SU-DHL-6 (cell line): ENCODE results near the gene MCEE.
A peak's percentile ranks its signal among the peaks of the same experiment; 100 is the strongest.
"Not testable (repeated sequence)": the region's sequence is repeated elsewhere in the genome, so short reads cannot be mapped to it uniquely, and the experiment has no call there.

Experiments used
- H2AFZ ChIP-seq: fragments of 200-600 bp; sonication (generic); 2 replicates; pipeline ENCODE4 v1.6.1; 2014; ENCODE audit warnings: low read depth, mild to moderate bottlenecking, moderate library complexity, mixed read lengths, antibody characterized with exemption, low read length; ENCODE audit not compliant: severe bottlenecking
- H3F3A ChIP-seq: fragments of 200-600 bp; shearing (Covaris generic); 2 replicates; pipeline ENCODE4 v1.6.0; 2016; ENCODE audit warnings: antibody characterized with exemption, mild to moderate bottlenecking; ENCODE audit not compliant: insufficient read depth
- H3K27ac ChIP-seq: fragments of 200-600 bp; sonication (generic); 2 replicates; pipeline ENCODE4 v1.5.1; 2016; ENCODE audit warnings: low read depth, mild to moderate bottlenecking, low read length, moderate library complexity, mixed read lengths
- H3K27me3 ChIP-seq: fragments of 200-600 bp; sonication (generic), shearing (Covaris generic); 2 replicates; pipeline ENCODE4 v1.6.0; 2014; ENCODE audit warnings: mild to moderate bottlenecking, low read length
- H3K36me3 ChIP-seq: fragments of 200-600 bp; sonication (generic); 2 replicates; pipeline ENCODE4 v1.6.1; 2014; ENCODE audit warnings: mild to moderate bottlenecking, low read length, mixed read lengths
- H3K4me2 ChIP-seq: fragments of 300-600, 200-600 bp; shearing (Covaris generic), sonication (generic); 2 replicates; pipeline ENCODE4 v1.6.0; 2014; ENCODE audit warnings: low read length, low read depth, mild to moderate bottlenecking; ENCODE audit not compliant: poor library complexity, severe bottlenecking
- H3K4me3 ChIP-seq: fragments of 200-600 bp; sonication (generic); 2 replicates; pipeline ENCODE4 v1.5.1; 2014; ENCODE audit warnings: antibody characterized with exemption, low read length, mild to moderate bottlenecking, mixed read lengths; ENCODE audit not compliant: insufficient read depth, poor library complexity, severe bottlenecking
- H3K79me2 ChIP-seq: fragments of 200-600 bp; sonication (generic); 2 replicates; pipeline ENCODE4 v1.6.1; 2014; ENCODE audit warnings: mild to moderate bottlenecking, low read length, moderate library complexity; ENCODE audit not compliant: insufficient read depth
- H3K9ac ChIP-seq: fragments of 200-600 bp; sonication (generic); 2 replicates; pipeline ENCODE4 v1.7.0; 2014; ENCODE audit warnings: mild to moderate bottlenecking, low read length
- H3K9me2 ChIP-seq: fragments of 200-600 bp; sonication (generic); replicated peaks from 2 replicates; pipeline ENCODE4 v1.6.1; 2014; ENCODE audit warnings: low read length; ENCODE audit not compliant: insufficient read depth
- H3K9me3 ChIP-seq: fragments of 200-600 bp; sonication (generic); 2 replicates; pipeline ENCODE4 v1.6.1; 2014; ENCODE audit warnings: low read length, mixed read lengths; ENCODE audit not compliant: insufficient read depth
- H4K20me1 ChIP-seq: fragments of 200-600 bp; sonication (generic); 2 replicates; pipeline ENCODE4 v1.6.1; 2014; ENCODE audit warnings: low read depth, mild to moderate bottlenecking, antibody characterized with exemption, low read length, moderate library complexity, mixed read lengths
- EZH2phosphoT487 ChIP-seq: fragments of 200-600 bp; sonication (generic), shearing (Covaris generic); conservative IDR thresholded peaks from 2 replicates; pipeline ENCODE4 v1.6.1; 2018; ENCODE audit warnings: mild to moderate bottlenecking, antibody characterized with exemption, low read length, moderate library complexity, mixed read lengths
- TF ChIP-seq, protein P1 (sequence below): fragments of 200-600 bp; sonication (generic); IDR thresholded peaks from one replicate; pipeline ENCODE4 v1.5.1; 2017; ENCODE audit warnings: antibody characterized with exemption, mild to moderate bottlenecking, low read length, moderate library complexity; ENCODE audit not compliant: insufficient read depth, poor library complexity, severe bottlenecking

The MCEE gene

GRCh38 chr2:71133603-71134002, 3.6 kb upstream of the MCEE start:
- H3K79me2 ChIP-seq, result peaks cover 39% of the 10 kb centered on the region

GRCh38 chr2:71131387-71132166, 1.5 kb upstream of the MCEE start:
- not testable (repeated sequence) for H3K9me3 ChIP-seq, H3K9me2 ChIP-seq, H3F3A ChIP-seq, H2AFZ ChIP-seq, H3K27me3 ChIP-seq, H4K20me1 ChIP-seq, H3K27ac ChIP-seq
- Histone ChIP-seq H3K9ac (peak overlapping the region; percentile 84), H3K4me2 (peak overlapping the region; percentile 91), H3K79me2 (peaks cover 52% of the 10 kb centered on the region), H3K4me3 (peak overlapping the region; percentile 83), H3K36me3 (peaks cover 28% of the 10 kb centered on the region)

More at GRCh38 chr2:71133603-71134002, 3.6 kb upstream of the MCEE start:
- H3K9me3 ChIP-seq, result no peaks in the 10 kb centered on the region
- no peaks in the 10 kb centered on the region for H3K9me2 ChIP-seq
- no peak overlapping the region for H3K9ac ChIP-seq
- H2AFZ ChIP-seq, result no peak overlapping the region
- no peak overlapping the region for H3K4me3 ChIP-seq
- peaks cover 30% of the 10 kb centered on the region for H3K36me3 ChIP-seq
- TF ChIP-seq EZH2phosphoT487, result no peak
- TF ChIP-seq, protein P1, sequence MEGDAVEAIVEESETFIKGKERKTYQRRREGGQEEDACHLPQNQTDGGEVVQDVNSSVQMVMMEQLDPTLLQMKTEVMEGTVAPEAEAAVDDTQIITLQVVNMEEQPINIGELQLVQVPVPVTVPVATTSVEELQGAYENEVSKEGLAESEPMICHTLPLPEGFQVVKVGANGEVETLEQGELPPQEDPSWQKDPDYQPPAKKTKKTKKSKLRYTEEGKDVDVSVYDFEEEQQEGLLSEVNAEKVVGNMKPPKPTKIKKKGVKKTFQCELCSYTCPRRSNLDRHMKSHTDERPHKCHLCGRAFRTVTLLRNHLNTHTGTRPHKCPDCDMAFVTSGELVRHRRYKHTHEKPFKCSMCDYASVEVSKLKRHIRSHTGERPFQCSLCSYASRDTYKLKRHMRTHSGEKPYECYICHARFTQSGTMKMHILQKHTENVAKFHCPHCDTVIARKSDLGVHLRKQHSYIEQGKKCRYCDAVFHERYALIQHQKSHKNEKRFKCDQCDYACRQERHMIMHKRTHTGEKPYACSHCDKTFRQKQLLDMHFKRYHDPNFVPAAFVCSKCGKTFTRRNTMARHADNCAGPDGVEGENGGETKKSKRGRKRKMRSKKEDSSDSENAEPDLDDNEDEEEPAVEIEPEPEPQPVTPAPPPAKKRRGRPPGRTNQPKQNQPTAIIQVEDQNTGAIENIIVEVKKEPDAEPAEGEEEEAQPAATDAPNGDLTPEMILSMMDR, result no peak
- H3K4me2 ChIP-seq, result no peak overlapping the region
- H4K20me1 ChIP-seq, result no peaks in the 10 kb centered on the region
- no peaks in the 10 kb centered on the region for H3K27me3 ChIP-seq
- H3K27ac ChIP-seq, result no peak overlapping the region
- H3F3A ChIP-seq, result no peaks in the 10 kb centered on the region

DNA sequence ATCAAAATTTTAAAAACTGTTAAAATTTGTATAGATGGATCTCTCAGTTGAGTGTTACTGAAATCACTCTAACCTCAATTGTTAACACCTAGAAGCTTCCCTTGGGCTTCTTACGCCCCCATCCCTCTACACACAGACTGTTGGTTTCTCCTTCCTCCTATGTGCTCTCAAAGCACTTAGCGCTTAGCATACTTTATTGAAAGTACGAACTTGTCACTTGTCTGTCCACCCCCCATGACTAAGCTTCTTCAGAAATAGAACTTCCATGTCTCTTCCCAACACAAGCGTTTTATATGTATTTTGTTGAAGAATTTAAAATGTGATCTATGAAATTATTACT, 846 bp upstream of the MCEE start:
- H3K27ac ChIP-seq, result peak overlapping the region; percentile 78
- no peak for TF ChIP-seq EZH2phosphoT487
- TF ChIP-seq, protein P1, result no peak
- peak overlapping the region; percentile 91 for H3K4me2 ChIP-seq
- H3K79me2 ChIP-seq, result peaks cover 52% of the 10 kb centered on the region
- H3K4me3 ChIP-seq, result peak overlapping the region; percentile 83
- peaks cover 21% of the 10 kb centered on the region for H3K36me3 ChIP-seq
- H3K9me2 ChIP-seq, result no peaks in the 10 kb centered on the region
- no peaks in the 10 kb centered on the region for H3K9me3 ChIP-seq
- peak overlapping the region; percentile 85 for H2AFZ ChIP-seq
- no peaks in the 10 kb centered on the region for H4K20me1 ChIP-seq
- peak overlapping the region; percentile 84 for H3K9ac ChIP-seq
- H3F3A ChIP-seq, result no peaks in the 10 kb centered on the region
- H3K27me3 ChIP-seq, result no peaks in the 10 kb centered on the region

DNA sequence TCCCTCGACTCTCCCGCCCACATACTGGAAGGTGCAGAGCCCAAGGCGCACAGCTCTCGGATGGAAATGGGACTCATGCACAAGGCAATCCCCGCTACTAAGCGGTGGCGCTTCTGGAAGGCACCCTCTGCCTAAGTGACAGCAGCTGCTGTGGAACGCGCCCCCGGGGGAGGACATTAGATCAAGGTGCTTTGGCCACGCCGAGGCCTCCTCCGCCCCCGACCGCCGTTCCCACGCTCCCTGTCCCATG, 202 bp downstream of the MCEE start:
- Histone ChIP-seq H3K9ac (peak overlapping the region; percentile 84), H2AFZ (peak overlapping the region; percentile 85), H3K27ac (peak overlapping the region; percentile 78), H3K9me2 (no peaks in the 10 kb centered on the region), H3K79me2 (peaks cover 52% of the 10 kb centered on the region), H3K36me3 (peaks cover 18% of the 10 kb centered on the region), H3K27me3 (no peaks in the 10 kb centered on the region), H4K20me1 (no peaks in the 10 kb centered on the region), H3F3A (no peaks in the 10 kb centered on the region), H3K4me2 (peak overlapping the region; percentile 91), H3K4me3 (peak overlapping the region; percentile 83), H3K9me3 (no peaks in the 10 kb centered on the region)
- TF ChIP-seq EZH2phosphoT487, result no peak
- TF ChIP-seq, protein P1, result no peak
